Right lobe of liver (tissue), 4 donors: ENCODE measurements around the gene ZNF786.

Experiments
- POLR2A ChIP-seq: fragments of 450-650 bp; IDR thresholded peaks from one replicate; pipeline ENCODE4 v1.6.1; 2017; ENCODE audit warnings: antibody characterized with exemption, mild to moderate bottlenecking
- TF ChIP-seq, protein P1 (sequence below), 4 donors: fragments of 200-600 bp in 3 of 4; fragments of 450-650 bp in 1 of 4; IDR thresholded peaks; one replicate each; pipeline versions ENCODE4 v1.5.1 to v1.8.0; 2016 to 2022; ENCODE audit warnings: antibody characterized with exemption in 4 of 4, mild to moderate bottlenecking in 2 of 4
- donor health status: DM: no; HTN: no; CAD: no.
- donor health status: DM: no; HTN: no; CAD: no.
- donor health status: DM: no; HTN: yes; CAD: no.

DNA sequence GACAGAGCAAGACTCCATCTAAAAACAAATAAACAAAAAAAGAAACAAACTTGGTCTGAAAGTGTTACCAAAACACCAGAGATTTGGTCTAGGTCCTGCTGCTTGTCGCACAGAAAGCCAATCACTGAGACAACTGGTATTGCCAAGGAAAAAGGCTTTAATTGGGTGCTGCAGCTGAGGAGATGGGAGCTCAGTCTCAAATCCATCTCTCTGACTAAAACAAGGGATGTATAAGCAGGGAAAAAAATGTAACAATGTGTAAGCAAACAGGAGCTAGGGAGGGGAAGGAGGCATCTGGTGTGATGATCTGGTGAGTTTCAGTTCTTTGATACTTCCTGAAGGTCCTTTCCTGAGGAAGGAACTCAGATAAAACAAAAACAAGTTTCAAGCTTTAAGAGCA, 53.8 kb downstream of the ZNF786 start:
- TF ChIP-seq, protein P1, sequence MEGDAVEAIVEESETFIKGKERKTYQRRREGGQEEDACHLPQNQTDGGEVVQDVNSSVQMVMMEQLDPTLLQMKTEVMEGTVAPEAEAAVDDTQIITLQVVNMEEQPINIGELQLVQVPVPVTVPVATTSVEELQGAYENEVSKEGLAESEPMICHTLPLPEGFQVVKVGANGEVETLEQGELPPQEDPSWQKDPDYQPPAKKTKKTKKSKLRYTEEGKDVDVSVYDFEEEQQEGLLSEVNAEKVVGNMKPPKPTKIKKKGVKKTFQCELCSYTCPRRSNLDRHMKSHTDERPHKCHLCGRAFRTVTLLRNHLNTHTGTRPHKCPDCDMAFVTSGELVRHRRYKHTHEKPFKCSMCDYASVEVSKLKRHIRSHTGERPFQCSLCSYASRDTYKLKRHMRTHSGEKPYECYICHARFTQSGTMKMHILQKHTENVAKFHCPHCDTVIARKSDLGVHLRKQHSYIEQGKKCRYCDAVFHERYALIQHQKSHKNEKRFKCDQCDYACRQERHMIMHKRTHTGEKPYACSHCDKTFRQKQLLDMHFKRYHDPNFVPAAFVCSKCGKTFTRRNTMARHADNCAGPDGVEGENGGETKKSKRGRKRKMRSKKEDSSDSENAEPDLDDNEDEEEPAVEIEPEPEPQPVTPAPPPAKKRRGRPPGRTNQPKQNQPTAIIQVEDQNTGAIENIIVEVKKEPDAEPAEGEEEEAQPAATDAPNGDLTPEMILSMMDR (IDR thresholded peaks at IDR 0.05), result no peak
- no peak for TF ChIP-seq POLR2A
